K562 (cell line): ENCODE results near the gene POC5. TPM values are rescaled to one million over a fixed set of nuclear protein-coding genes. Genes with fewer than 3 reads are reported as not detected.
A peak's percentile ranks its signal among the peaks of the same experiment; 100 is the strongest.

Experiments
- ARNT ChIP-seq, 2 experiments: fragments of 450-650 bp; IDR thresholded peaks; 2 replicates each; pipeline ENCODE4 v1.6.1; 2016; ENCODE audit warnings: mild to moderate bottlenecking in 1 of 2
- ESRRA ChIP-seq: fragments of 450-650 bp; IDR thresholded peaks from 2 replicates; pipeline ENCODE4 v1.6.1; 2014; ENCODE audit warnings: low read depth, mild to moderate bottlenecking, moderate library complexity, borderline replicate concordance
- HOMEZ ChIP-seq: fragments of 250-450 bp; sonication (Bioruptor Pico); IDR thresholded peaks from 2 replicates; pipeline ENCODE4 v1.4.0; 2020; ENCODE audit warnings: mild to moderate bottlenecking, moderate library complexity
- MAFF ChIP-seq: IDR thresholded peaks from 2 replicates; pipeline ENCODE4 v1.6.1; 2012; ENCODE audit warnings: low read length, improper control_type of control experiment
- MLLT1 ChIP-seq, 2 experiments: fragments of 450-650 bp; IDR thresholded peaks; 2 replicates each; pipeline ENCODE4 v1.6.1; 2016
- NFE2 ChIP-seq: IDR thresholded peaks from 2 replicates; pipeline ENCODE4 v1.6.1; 2014; ENCODE audit warnings: antibody characterized with exemption, low read depth
- NRF1 ChIP-seq, 2 experiments: fragments of 450-650 bp; IDR thresholded peaks in 1 of 2; conservative IDR thresholded peaks in 1 of 2; 2 replicates each; pipeline ENCODE4 v1.6.1; 2014; ENCODE audit warnings: mild to moderate bottlenecking in 2 of 2
- ZNF311 ChIP-seq: fragments of 250-450 bp; sonication (Bioruptor Pico); IDR thresholded peaks from 2 replicates; pipeline ENCODE4 v1.4.0; 2020; ENCODE audit warnings: mild to moderate bottlenecking, moderate library complexity
- ZNF347 ChIP-seq: fragments of 450-650 bp; formaldehyde crosslinking; IDR thresholded peaks from 2 replicates; pipeline ENCODE4 v1.4.0; 2020; ENCODE audit warnings: low read depth, mild to moderate bottlenecking, moderate library complexity
- ZNF41 ChIP-seq: fragments of 250-450 bp; sonication (Bioruptor Pico); conservative IDR thresholded peaks from 2 replicates; pipeline ENCODE4 v1.4.0; 2020; ENCODE audit warnings: mild to moderate bottlenecking
- polyA plus RNA-seq, 8 experiments: library from polyadenylated mRNA; depleted of rRNA in 4 of 8; stranded (reverse) in 5 of 8; unstranded in 3 of 8; fragments of >200 nt; fragmentation: Nextera tagmentation in 2 of 8; fragmentation: Illumina TruSeq in 1 of 8; extraction: Ambion mirVana in 2 of 8; extraction: Trizol in 1 of 8; gene quantifications; 2 replicates each; pipeline versions ENCODE4 v1.2.1 to v1.2.3, GENCODE V29; 2011 to 2014; ENCODE audit warnings: inconsistent platforms in 1 of 8, missing spikeins in 1 of 8
- total RNA-seq, 7 experiments: library from RNA; depleted of rRNA in 6 of 7; stranded (reverse); fragments of >200 nt in 6 of 7; fragmentation: Illumina TruSeq in 2 of 7; extraction: Trizol in 2 of 7; gene quantifications; 2 replicates each; pipeline versions ENCODE4 v1.2.1 to v1.2.3, GENCODE V29; 2011 to 2021; ENCODE audit warnings: low replicate concordance in 1 of 7
- TF ChIP-seq, protein P1 (sequence below): sonication (generic); formaldehyde crosslinking; IDR thresholded peaks from 2 replicates; pipeline ENCODE4 v1.8.1; 2023; ENCODE audit warnings: missing genetic modification reagents, mild to moderate bottlenecking, borderline replicate concordance
- TF ChIP-seq, protein P2 (sequence below): fragments of 200-800 bp; sonication (Bioruptor generic); IDR thresholded peaks from 2 replicates; pipeline ENCODE4 v1.6.1; 2016; ENCODE audit warnings: missing genetic modification characterization, missing compliant biosample characterization

The POC5 gene
- total and polyA plus RNA-seq, 9 of the 15 experiments (the other 6 are each of a cell fraction or from before 2014, with no cell fraction given): 14.5 to 38.2 (median 27.0) TPM

DNA sequence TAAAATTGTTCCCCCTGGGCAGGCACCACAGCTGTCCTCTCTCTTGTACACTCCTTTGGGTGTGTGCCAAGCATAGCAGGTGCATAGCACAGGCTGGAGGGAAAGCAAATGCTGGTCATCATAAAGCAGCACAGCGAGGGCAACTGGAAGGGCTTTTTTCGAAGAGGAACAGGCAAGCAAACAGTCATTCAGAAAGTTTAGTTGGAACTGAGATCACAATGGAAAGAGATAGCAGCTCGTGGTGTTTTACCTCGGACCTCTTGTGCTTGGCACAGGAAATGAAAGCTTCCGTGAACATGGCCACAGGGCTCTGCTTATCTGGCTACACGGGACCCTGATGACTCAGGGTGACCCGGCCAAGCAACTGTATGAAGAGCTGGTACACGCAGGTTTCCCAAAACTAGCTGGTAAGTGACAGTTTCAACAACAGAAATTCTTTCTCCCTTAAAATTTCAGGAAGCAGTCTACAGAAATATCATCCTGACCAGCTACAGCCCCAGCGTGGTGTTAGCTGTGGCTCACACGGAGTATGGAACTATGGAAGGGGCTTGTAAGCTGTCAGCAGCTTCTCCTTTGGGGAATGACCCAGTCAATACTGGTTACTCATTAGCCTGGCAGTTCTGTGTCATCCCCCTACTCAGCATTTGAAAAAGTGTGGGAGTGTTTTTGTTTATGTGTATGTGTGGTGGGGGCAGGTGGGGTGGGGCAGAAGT lies 48.1 kb downstream of the POC5 start (continued):
- TF ChIP-seq ESRRA: no peak; the same call in 1 of the 2 replicates
- TF ChIP-seq ZNF347 (CRISPR knock-in tag): no peak
- TF ChIP-seq MAFF: peak; percentile 24; the same call in 1 of the 2 replicates
- TF ChIP-seq NRF1 (conservative IDR thresholded peaks at IDR 0.05 in 1 of 2, IDR thresholded peaks at IDR 0.05 in 1 of 2): 0 out of 4 replicates have a peak, but pooled peaks of 1 of the 2 experiments have one; percentile 22
- TF ChIP-seq MLLT1 (IDR thresholded peaks at IDR 0.05): no peak
- TF ChIP-seq ZNF311 (CRISPR knock-in tag): peak; percentile 57; the same call in 1 of the 2 replicates
- peak; percentile 57 for TF ChIP-seq NFE2
- TF ChIP-seq HOMEZ: no peak
- TF ChIP-seq, protein P1, sequence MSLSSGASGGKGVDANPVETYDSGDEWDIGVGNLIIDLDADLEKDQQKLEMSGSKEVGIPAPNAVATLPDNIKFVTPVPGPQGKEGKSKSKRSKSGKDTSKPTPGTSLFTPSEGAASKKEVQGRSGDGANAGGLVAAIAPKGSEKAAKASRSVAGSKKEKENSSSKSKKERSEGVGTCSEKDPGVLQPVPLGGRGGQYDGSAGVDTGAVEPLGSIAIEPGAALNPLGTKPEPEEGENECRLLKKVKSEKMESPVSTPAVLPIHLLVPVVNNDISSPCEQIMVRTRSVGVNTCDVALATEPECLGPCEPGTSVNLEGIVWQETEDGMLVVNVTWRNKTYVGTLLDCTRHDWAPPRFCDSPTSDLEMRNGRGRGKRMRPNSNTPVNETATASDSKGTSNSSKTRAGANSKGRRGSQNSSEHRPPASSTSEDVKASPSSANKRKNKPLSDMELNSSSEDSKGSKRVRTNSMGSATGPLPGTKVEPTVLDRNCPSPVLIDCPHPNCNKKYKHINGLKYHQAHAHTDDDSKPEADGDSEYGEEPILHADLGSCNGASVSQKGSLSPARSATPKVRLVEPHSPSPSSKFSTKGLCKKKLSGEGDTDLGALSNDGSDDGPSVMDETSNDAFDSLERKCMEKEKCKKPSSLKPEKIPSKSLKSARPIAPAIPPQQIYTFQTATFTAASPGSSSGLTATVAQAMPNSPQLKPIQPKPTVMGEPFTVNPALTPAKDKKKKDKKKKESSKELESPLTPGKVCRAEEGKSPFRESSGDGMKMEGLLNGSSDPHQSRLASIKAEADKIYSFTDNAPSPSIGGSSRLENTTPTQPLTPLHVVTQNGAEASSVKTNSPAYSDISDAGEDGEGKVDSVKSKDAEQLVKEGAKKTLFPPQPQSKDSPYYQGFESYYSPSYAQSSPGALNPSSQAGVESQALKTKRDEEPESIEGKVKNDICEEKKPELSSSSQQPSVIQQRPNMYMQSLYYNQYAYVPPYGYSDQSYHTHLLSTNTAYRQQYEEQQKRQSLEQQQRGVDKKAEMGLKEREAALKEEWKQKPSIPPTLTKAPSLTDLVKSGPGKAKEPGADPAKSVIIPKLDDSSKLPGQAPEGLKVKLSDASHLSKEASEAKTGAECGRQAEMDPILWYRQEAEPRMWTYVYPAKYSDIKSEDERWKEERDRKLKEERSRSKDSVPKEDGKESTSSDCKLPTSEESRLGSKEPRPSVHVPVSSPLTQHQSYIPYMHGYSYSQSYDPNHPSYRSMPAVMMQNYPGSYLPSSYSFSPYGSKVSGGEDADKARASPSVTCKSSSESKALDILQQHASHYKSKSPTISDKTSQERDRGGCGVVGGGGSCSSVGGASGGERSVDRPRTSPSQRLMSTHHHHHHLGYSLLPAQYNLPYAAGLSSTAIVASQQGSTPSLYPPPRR: no peak
- TF ChIP-seq, protein P2, sequence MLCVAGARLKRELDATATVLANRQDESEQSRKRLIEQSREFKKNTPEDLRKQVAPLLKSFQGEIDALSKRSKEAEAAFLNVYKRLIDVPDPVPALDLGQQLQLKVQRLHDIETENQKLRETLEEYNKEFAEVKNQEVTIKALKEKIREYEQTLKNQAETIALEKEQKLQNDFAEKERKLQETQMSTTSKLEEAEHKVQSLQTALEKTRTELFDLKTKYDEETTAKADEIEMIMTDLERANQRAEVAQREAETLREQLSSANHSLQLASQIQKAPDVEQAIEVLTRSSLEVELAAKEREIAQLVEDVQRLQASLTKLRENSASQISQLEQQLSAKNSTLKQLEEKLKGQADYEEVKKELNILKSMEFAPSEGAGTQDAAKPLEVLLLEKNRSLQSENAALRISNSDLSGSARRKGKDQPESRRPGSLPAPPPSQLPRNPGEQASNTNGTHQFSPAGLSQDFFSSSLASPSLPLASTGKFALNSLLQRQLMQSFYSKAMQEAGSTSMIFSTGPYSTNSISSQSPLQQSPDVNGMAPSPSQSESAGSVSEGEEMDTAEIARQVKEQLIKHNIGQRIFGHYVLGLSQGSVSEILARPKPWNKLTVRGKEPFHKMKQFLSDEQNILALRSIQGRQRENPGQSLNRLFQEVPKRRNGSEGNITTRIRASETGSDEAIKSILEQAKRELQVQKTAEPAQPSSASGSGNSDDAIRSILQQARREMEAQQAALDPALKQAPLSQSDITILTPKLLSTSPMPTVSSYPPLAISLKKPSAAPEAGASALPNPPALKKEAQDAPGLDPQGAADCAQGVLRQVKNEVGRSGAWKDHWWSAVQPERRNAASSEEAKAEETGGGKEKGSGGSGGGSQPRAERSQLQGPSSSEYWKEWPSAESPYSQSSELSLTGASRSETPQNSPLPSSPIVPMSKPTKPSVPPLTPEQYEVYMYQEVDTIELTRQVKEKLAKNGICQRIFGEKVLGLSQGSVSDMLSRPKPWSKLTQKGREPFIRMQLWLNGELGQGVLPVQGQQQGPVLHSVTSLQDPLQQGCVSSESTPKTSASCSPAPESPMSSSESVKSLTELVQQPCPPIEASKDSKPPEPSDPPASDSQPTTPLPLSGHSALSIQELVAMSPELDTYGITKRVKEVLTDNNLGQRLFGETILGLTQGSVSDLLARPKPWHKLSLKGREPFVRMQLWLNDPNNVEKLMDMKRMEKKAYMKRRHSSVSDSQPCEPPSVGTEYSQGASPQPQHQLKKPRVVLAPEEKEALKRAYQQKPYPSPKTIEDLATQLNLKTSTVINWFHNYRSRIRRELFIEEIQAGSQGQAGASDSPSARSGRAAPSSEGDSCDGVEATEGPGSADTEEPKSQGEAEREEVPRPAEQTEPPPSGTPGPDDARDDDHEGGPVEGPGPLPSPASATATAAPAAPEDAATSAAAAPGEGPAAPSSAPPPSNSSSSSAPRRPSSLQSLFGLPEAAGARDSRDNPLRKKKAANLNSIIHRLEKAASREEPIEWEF (CRISPR knock-in tag): no peak
- TF ChIP-seq ARNT (IDR thresholded peaks at IDR 0.05): no peak
- no peak for TF ChIP-seq ZNF41 (CRISPR knock-in tag)
